LNCAP (cell line): Measurements from ENCODE around the gene ACBD5.

Experiments
- TF ChIP-seq, protein P1 (sequence below): fragments of 450-650 bp; IDR thresholded peaks from 2 replicates; pipeline ENCODE4 v1.5.1; 2017; ENCODE audit warnings: mild to moderate bottlenecking

The ACBD5 gene

DNA sequence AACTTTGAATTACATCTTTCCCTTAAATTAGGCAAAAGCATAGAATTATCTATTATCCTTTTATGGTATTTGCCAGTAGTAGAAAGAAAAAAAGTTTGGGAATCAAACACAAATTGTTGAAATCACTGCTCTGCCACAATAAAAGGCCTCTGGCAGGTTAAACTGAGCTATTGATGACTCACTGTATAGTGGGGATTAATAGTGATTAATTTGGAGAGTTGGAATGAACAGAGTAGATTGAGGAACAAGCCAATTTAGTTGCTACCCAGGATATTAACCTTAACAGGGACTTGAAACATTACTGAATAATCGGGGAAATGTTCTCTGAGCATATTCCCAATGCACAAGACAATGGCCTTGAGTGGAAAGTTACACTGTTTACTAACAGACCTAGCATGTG is 52.3 kb downstream of the ACBD5 start:
- TF ChIP-seq, protein P1, sequence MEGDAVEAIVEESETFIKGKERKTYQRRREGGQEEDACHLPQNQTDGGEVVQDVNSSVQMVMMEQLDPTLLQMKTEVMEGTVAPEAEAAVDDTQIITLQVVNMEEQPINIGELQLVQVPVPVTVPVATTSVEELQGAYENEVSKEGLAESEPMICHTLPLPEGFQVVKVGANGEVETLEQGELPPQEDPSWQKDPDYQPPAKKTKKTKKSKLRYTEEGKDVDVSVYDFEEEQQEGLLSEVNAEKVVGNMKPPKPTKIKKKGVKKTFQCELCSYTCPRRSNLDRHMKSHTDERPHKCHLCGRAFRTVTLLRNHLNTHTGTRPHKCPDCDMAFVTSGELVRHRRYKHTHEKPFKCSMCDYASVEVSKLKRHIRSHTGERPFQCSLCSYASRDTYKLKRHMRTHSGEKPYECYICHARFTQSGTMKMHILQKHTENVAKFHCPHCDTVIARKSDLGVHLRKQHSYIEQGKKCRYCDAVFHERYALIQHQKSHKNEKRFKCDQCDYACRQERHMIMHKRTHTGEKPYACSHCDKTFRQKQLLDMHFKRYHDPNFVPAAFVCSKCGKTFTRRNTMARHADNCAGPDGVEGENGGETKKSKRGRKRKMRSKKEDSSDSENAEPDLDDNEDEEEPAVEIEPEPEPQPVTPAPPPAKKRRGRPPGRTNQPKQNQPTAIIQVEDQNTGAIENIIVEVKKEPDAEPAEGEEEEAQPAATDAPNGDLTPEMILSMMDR, result no peak

DNA sequence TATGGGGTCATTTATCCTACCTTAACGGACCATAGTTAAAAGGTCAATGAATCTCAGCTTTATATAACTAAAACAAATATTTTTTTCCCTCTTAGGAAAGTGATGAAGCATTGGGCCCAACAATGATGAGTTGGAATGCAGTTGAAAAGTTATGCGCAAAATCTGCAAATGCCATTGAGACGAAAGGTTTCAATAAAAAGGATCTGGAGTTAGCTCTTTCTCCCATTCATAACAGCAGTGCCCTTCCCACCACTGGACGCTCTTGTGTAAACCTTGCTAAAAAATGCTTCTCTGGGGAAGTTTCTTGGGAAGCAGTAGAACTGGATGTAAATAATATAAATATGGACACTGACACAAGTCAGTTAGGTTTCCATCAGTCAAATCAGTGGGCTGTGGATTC is 70.7 kb downstream of the ACBD5 start:
- TF ChIP-seq, protein P1, result no peak

DNA sequence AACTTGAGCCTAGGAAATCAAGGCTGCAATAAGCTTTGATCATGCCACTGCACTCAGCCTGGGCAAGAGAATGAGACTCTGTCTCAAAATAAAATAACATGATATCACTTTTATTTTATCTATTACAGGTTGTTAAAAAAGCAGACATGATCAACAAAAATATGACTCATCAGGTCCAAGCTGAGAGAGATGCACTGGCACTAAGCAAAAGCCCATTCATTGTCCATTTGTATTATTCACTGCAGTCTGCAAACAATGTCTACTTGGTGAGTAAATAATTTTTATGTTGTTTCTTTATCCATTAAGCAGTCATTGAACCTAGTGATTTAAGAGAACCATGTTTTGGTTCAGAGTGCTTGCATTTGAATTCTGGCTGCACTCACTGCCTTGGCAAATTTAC is 82.2 kb downstream of the ACBD5 start:
- TF ChIP-seq, protein P1, result no peak

DNA sequence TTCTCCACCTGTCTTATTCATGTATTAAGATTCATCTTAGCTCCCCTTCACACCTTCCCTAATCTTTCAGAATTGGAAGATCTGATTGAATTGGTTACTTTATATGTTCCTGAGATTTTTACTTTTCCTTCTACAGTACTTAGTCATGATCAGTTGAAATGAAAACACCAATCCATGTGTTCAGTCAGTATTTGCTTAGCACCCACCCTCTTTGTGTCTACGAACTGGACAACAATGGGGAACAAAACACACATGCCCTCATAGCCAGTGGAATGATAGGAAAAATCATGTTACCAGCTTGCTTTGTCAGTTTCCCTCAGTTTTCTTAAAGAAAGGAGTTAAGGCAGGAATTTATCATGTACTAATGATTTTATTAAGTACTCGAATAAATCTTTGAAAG is 83.4 kb downstream of the ACBD5 start:
- TF ChIP-seq, protein P1, result no peak

DNA sequence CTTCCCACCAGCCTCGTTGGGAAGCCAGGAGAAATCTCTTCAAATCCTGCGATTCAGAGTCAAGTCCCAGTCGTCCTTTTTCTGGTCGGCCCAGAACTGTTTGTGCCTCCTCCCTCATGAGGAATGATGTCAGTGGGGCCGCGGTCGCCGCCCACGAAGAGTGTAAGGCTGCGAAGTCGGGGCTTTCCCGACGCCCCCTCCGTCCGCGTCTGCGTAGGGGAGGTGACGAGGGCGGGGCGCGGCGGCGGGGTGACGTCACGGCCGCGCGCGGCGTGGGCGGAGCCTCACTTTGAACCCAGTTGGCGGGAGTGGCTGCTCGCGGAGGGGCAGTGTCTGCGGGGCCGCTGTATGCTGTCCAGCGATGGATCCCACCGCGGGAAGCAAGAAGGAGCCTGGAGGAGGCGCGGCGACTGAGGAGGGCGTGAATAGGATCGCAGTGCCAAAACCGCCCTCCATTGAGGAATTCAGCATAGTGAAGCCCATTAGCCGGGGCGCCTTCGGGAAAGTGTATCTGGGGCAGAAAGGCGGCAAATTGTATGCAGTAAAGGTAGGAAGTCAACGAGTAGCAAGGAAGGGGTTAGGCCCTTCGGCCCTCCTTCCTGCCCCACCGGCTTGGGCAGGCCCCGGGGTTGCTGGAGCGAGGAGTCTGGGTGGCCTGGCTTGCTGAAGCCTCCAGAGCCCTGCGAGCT is 85.4 kb downstream of the ACBD5 start, which contains the start of gene MASTL:
TSS of gene MASTL (plus strand) at position 287 of the 689 bp plus-strand sequence. CDS start at position 362, 75 bp downstream.
- TF ChIP-seq, protein P1, result no peak

DNA sequence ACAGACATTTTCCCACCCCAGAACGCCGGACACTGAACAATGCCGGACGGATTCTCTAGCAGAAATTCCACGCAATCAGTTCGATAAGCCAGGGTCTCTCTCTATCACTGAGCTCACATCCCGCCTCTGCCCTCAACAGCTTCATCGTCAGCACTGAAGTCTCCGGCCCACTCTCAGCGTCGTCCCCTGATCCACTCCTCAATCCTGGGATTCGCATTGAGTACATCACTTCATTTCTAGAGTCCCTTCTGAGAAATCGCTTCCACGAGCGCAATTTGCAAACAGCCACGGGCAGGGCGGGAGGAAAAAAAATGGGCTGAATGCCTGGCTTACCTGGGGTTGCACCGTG is 86.8 kb downstream of the ACBD5 start:
- TF ChIP-seq, protein P1, result no peak

DNA sequence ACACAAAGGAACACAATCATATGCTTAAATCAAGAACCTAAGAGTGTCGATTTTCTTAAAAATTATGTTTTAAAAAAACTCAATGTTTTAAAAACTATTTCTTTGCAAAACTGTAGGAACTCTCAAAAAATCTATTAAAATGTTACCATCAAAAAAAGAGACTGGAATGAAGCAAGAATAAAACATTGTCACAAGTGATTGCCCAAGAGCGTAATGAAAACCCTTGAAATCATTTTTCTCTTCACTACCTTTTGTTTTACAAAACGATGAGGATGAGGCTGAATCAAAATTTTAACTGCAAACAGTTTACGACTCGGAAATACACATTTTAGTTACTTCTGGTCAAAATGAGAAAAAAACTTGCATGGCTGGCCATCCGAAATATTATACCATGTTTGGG is 87.3 kb downstream of the ACBD5 start:
- TF ChIP-seq, protein P1, result no peak

DNA sequence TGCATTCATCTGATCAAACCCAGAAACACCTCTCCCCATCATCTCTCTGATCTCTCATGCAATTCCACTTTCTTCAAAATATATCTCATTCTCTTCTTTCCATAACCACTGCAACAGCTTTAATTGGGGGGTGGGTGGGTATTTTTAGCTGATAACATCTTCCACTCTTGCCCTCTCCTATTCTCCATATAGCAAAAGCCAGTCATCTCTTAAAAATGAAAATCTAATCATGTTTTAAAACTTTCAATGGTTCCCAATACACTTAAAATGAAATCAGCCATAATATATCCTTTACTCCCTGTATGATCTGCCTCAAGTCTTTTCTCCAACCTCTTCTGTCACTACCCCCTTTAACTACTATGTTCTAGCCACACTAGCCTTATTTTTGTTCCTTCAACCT is 87.9 kb downstream of the ACBD5 start:
- TF ChIP-seq, protein P1, result no peak
